Colon (tissue), 2 donors: ENCODE measurements around the gene USP34.
"Not testable (repeated sequence)": the region's sequence is repeated elsewhere in the genome, so short reads cannot be mapped to it uniquely, and the experiment has no call there.

ENCODE experiments used
- FAIRE-seq: peaks from 2 replicates; lab custom pipeline; 2012; peaks lifted over from hg19 to GRCh38; lab: Jason Lieb, UNC
- donor health status: control.
- donor health status: control.

The USP34 gene

GRCh38 chr2:61423714-61424113 lies 47.2 kb downstream of the USP34 start:
- no peak for FAIRE-seq

- no peak for FAIRE-seq
Observed at GRCh38 chr2:61421611-61422010, 49.3 kb downstream of the USP34 start.

GRCh38 chr2:61420991-61421544 lies 49.8 kb downstream of the USP34 start:
- FAIRE-seq, result no peak

GRCh38 chr2:61419570-61419969 lies 51.3 kb downstream of the USP34 start:
- no peak for FAIRE-seq

- no peak for FAIRE-seq
Observed at GRCh38 chr2:61419129-61419528, 51.8 kb downstream of the USP34 start.

GRCh38 chr2:61416871-61417645 lies 53.8 kb downstream of the USP34 start:
- FAIRE-seq, result no peak

- FAIRE-seq, result no peak
Observed at GRCh38 chr2:61415265-61415664, 55.6 kb downstream of the USP34 start.

- no peak for FAIRE-seq
Observed at GRCh38 chr2:61414674-61415073, 56.2 kb downstream of the USP34 start.

GRCh38 chr2:61411109-61411508 lies 59.8 kb downstream of the USP34 start:
- FAIRE-seq, result no peak

GRCh38 chr2:61410185-61410584 lies 60.7 kb downstream of the USP34 start:
- FAIRE-seq, result no peak

GRCh38 chr2:61405813-61406212 lies 65.1 kb downstream of the USP34 start:
- no peak for FAIRE-seq

GRCh38 chr2:61404438-61404837 lies 66.4 kb downstream of the USP34 start:
- no peak for FAIRE-seq

- FAIRE-seq, result no peak
Observed at GRCh38 chr2:61398413-61398812, 72.5 kb downstream of the USP34 start.

- no peak for FAIRE-seq
Observed at GRCh38 chr2:61396005-61396404, 74.9 kb downstream of the USP34 start.

- peak; percentile 98 for FAIRE-seq
Observed at GRCh38 chr2:61387588-61387987, 83.3 kb downstream of the USP34 start.

GRCh38 chr2:61380882-61381197 lies 90.0 kb downstream of the USP34 start:
- FAIRE-seq, result not testable (repeated sequence)

- FAIRE-seq, result no peak
Observed at GRCh38 chr2:61380056-61380881, 90.6 kb downstream of the USP34 start.

- FAIRE-seq, result no peak
Observed at GRCh38 chr2:61379521-61379920, 91.4 kb downstream of the USP34 start.

- FAIRE-seq, result no peak
Observed at GRCh38 chr2:61378281-61378680, 92.6 kb downstream of the USP34 start.

GRCh38 chr2:61377046-61377445 lies 93.8 kb downstream of the USP34 start:
- FAIRE-seq, result no peak

GRCh38 chr2:61376211-61376610 lies 94.7 kb downstream of the USP34 start:
- no peak for FAIRE-seq

- FAIRE-seq, result no peak
Observed at GRCh38 chr2:61371027-61371426, 99.9 kb downstream of the USP34 start.
